Measurements from ENCODE around the gene SURF1. TPM values are rescaled to one million over a fixed set of nuclear protein-coding genes. Genes with fewer than 3 reads are reported as not detected.

Gene SURF1
- total RNA-seq, 1 experiment from 2014 or later = 57.7 TPM

- intact Hi-C loops (cut with micrococcal nuclease; ENCODE audit: unreplicated experiment) = no loop called here
- H3F3A ChIP-seq (ENCODE audit: insufficient read depth, low read depth) = peaks cover 7% of the 10 kb centered on the region; the same call in 1 of the 2 replicates
- H3K9me2 ChIP-seq (ENCODE audit: insufficient read depth) = no peaks in the 10 kb centered on the region
- H3K27ac ChIP-seq = no peak overlapping the region
- no peak for DNase-seq
- no peak overlapping the region for H2AFZ ChIP-seq
- no peaks in the 10 kb centered on the region for H3K27me3 ChIP-seq (ENCODE audit: insufficient read depth, low read depth)
- no peak for TF ChIP-seq EZH2 (IDR thresholded peaks at IDR 0.05; ENCODE audit: low read depth)
- TF ChIP-seq CTCF (conservative IDR thresholded peaks at IDR 0.05) = no peak
- H3K4me2 ChIP-seq = no peak overlapping the region
- no peak overlapping the region for H3K4me3 ChIP-seq
- peaks cover 92% of the 10 kb centered on the region for H4K20me1 ChIP-seq (ENCODE audit: insufficient read depth)
- no TSS peak for BruUV-seq (replicated peaks)
- H3K79me2 ChIP-seq (ENCODE audit: low read depth) = peaks cover 87% of the 10 kb centered on the region
- H3K36me3 ChIP-seq (ENCODE audit: low read depth) = peaks cover 19% of the 10 kb centered on the region
- H3K4me1 ChIP-seq (replicated peaks; ENCODE audit: insufficient read depth) = 0 out of 2 replicates have a peak, but pooled peaks cover 10% of the 10 kb centered on the region
- ChIA-PET CTCF (interaction anchor here (0.6 to 1.1 kb wide), 2 partner anchors 14 to 395 kb away, joined by 5 to 9 read pairs; no protein-coding TSS in a partner anchor), POLR2A (ENCODE audit: unreplicated experiment) (no interaction called here)
- H3K9me3 ChIP-seq (ENCODE audit: insufficient read depth, low read depth) = no peaks in the 10 kb centered on the region
These were observed 14.4 kb upstream of the SURF1 start for GRCh38 chr9:133370685-133371084.

- Histone ChIP-seq H3K9me3 (ENCODE audit: insufficient read depth, low read depth) (no peaks in the 10 kb centered on the region), H3K4me3 (no peak overlapping the region), H4K20me1 (ENCODE audit: insufficient read depth) (peaks cover 98% of the 10 kb centered on the region), H3K27ac (no peak overlapping the region), H3K4me1 (replicated peaks; ENCODE audit: insufficient read depth) (0 out of 2 replicates have a peak, but pooled peaks cover 10% of the 10 kb centered on the region), H3K79me2 (ENCODE audit: low read depth) (peaks cover 81% of the 10 kb centered on the region), H2AFZ (no peak overlapping the region), H3K36me3 (ENCODE audit: low read depth) (peaks cover 26% of the 10 kb centered on the region), H3F3A (ENCODE audit: insufficient read depth, low read depth) (peaks cover 7% of the 10 kb centered on the region; the same call in 1 of the 2 replicates), H3K4me2 (no peak overlapping the region), H3K27me3 (ENCODE audit: insufficient read depth, low read depth) (no peaks in the 10 kb centered on the region), H3K9me2 (ENCODE audit: insufficient read depth) (no peaks in the 10 kb centered on the region)
- POLR2A ChIA-PET (ENCODE audit: unreplicated experiment) = no interaction called here
- CTCF ChIA-PET = no interaction called here
- intact Hi-C loops (cut with micrococcal nuclease; ENCODE audit: unreplicated experiment) = no loop called here
- DNase-seq = no peak
- TF ChIP-seq EZH2 (IDR thresholded peaks at IDR 0.05; ENCODE audit: low read depth) = no peak
- no peak for TF ChIP-seq CTCF (conservative IDR thresholded peaks at IDR 0.05)
- no TSS peak for BruUV-seq (replicated peaks)
These were observed 13.6 kb upstream of the SURF1 start for GRCh38 chr9:133369933-133370332.

GRCh38 chr9:133369422-133369821 is 13.1 kb upstream of the SURF1 start:
- POLR2A ChIA-PET (ENCODE audit: unreplicated experiment) = no interaction called here
- peaks cover 27% of the 10 kb centered on the region for H3K36me3 ChIP-seq (ENCODE audit: low read depth)

More at GRCh38 chr9:133369422-133369821, 13.1 kb upstream of the SURF1 start:
- no peak for DNase-seq
- Histone ChIP-seq H3K4me1 (replicated peaks; ENCODE audit: insufficient read depth) (0 out of 2 replicates have a peak, but pooled peaks cover 6% of the 10 kb centered on the region), H3K27me3 (ENCODE audit: insufficient read depth, low read depth) (no peaks in the 10 kb centered on the region), H3K27ac (no peak overlapping the region), H3K4me2 (no peak overlapping the region), H4K20me1 (ENCODE audit: insufficient read depth) (peaks cover 96% of the 10 kb centered on the region), H3F3A (ENCODE audit: insufficient read depth, low read depth) (peaks cover 7% of the 10 kb centered on the region; the same call in 1 of the 2 replicates), H3K4me3 (no peak overlapping the region), H3K79me2 (ENCODE audit: low read depth) (peaks cover 75% of the 10 kb centered on the region), H3K9me3 (ENCODE audit: insufficient read depth, low read depth) (no peaks in the 10 kb centered on the region), H2AFZ (no peak overlapping the region), H3K9me2 (ENCODE audit: insufficient read depth) (no peaks in the 10 kb centered on the region)
- CTCF ChIA-PET = no interaction called here
- BruUV-seq (replicated peaks) = no TSS peak
- intact Hi-C loops (cut with micrococcal nuclease; ENCODE audit: unreplicated experiment) = no loop called here
- TF ChIP-seq EZH2 (IDR thresholded peaks at IDR 0.05; ENCODE audit: low read depth) (no peak), CTCF (conservative IDR thresholded peaks at IDR 0.05) (no peak)

All from PC-9 (cell line).